HG02943 (cell line): Measurements from ENCODE around the gene RAB11FIP3.
"Not testable (repeated sequence)": the region's sequence is repeated elsewhere in the genome, so short reads cannot be mapped to it uniquely, and the experiment has no call there.

Experiments
- ATAC-seq: cut with Tn5 transposase; IDR thresholded peaks from one replicate; pipeline ENCODE4 v1.9.1; 2021; ENCODE audit warnings: mild to moderate bottlenecking, low read depth, moderate library complexity; ENCODE audit not compliant: unreplicated experiment

The RAB11FIP3 gene

GRCh38 chr16:490768-491167 is 65.3 kb downstream of the RAB11FIP3 start:
- ATAC-seq: no peak

GRCh38 chr16:491220-491919 is 65.9 kb downstream of the RAB11FIP3 start:
- no peak for ATAC-seq

GRCh38 chr16:492211-492875 is 66.9 kb downstream of the RAB11FIP3 start:
- ATAC-seq: no peak

- not testable (repeated sequence) for ATAC-seq
Observed at GRCh38 chr16:494676-495075, 69.2 kb downstream of the RAB11FIP3 start.

GRCh38 chr16:495127-495748 is 69.8 kb downstream of the RAB11FIP3 start:
- no peak for ATAC-seq

- ATAC-seq: no peak
Observed at GRCh38 chr16:496097-496886, 70.8 kb downstream of the RAB11FIP3 start.

- no peak for ATAC-seq
Observed at GRCh38 chr16:497258-497657, 71.8 kb downstream of the RAB11FIP3 start.

GRCh38 chr16:499924-500323 is 74.5 kb downstream of the RAB11FIP3 start:
- no peak for ATAC-seq

GRCh38 chr16:500709-501108 is 75.3 kb downstream of the RAB11FIP3 start:
- ATAC-seq: no peak

- ATAC-seq: no peak
Observed at GRCh38 chr16:502179-502943, 76.9 kb downstream of the RAB11FIP3 start.

- ATAC-seq: no peak
Observed at GRCh38 chr16:503150-504071, 78.0 kb downstream of the RAB11FIP3 start.

- no peak for ATAC-seq
Observed at GRCh38 chr16:505479-506245, 80.2 kb downstream of the RAB11FIP3 start.

- no peak for ATAC-seq
Observed at GRCh38 chr16:506246-506546, 80.7 kb downstream of the RAB11FIP3 start.

GRCh38 chr16:507527-507926 is 82.1 kb downstream of the RAB11FIP3 start:
- not testable (repeated sequence) for ATAC-seq

- no peak for ATAC-seq
Observed at GRCh38 chr16:507996-508395, 82.5 kb downstream of the RAB11FIP3 start.

GRCh38 chr16:508884-509736 is 83.7 kb downstream of the RAB11FIP3 start:
- no peak for ATAC-seq

GRCh38 chr16:510066-510825 is 84.8 kb downstream of the RAB11FIP3 start:
- ATAC-seq: no peak
